ENCODE measurements around the gene UPB1. TPM values are rescaled to one million over a fixed set of nuclear protein-coding genes. Genes with fewer than 3 reads are reported as not detected.

UPB1 gene
- total RNA-seq, 2 experiments from 2014 or later = 0.08 TPM; not detected in 1

DNA sequence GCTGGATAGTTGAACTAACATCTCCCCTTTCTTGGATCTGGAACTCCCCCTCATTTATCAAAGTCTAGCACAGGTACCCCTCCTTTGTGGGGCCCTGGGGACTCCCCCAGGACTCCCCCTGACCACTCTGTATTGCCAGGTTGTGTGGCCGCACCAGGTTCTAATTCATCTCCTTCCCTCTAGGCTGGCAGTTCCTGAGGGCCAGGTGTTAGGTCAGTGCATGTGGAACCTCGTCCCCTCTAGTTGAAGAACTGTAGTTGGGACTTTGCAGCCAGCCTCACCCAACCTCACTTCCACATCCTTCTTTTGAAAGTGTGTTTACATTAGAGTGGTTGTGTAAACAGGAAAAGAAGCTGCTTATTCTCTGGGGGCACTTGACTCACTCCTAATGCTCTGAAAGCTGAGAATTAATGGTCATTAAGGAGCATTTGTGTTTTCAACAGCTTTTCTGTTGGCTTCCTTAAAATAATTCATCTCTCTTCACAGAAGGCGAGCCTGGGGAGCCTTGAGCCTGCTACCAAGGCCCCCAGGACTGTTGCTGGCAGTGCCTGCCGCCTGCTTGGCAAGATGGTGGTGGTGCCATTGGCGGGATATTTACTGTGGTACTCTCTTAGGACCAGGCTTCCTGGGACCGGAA is 11.8 kb downstream of the UPB1 start:
- peaks cover 9% of the 10 kb centered on the region for H3K27me3 Mint-ChIP-seq
- H3K27ac Mint-ChIP-seq = no peak overlapping the region
- no peak for DNase-seq
- no peaks in the 10 kb centered on the region for H3K9me3 Mint-ChIP-seq
- H3K36me3 Mint-ChIP-seq = no peaks in the 10 kb centered on the region
- H3K4me1 Mint-ChIP-seq = peaks cover 16% of the 10 kb centered on the region
- no peak overlapping the region for H3K4me3 Mint-ChIP-seq

DNA sequence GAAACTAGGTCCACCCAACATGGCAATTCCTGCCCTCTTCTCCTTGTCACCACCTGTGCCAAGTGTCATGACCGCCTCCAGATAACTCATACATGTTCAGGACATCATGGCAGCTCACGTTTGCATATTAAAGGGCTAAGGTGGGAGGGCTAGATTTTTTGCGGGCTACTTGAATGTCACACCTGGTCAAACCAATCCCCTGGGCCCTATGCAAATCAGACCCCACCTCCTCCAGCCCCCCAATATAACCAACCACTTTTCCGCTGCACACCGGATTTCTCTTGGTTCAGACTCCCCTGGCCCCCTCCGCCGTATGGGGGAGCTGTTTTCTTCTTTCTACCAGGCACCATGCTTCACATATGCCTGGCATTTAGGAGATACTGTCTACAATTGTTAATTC is 12.6 kb downstream of the UPB1 start:
- DNase-seq = no peak
- H3K27ac Mint-ChIP-seq = no peak overlapping the region
- no peaks in the 10 kb centered on the region for H3K36me3 Mint-ChIP-seq

DNA sequence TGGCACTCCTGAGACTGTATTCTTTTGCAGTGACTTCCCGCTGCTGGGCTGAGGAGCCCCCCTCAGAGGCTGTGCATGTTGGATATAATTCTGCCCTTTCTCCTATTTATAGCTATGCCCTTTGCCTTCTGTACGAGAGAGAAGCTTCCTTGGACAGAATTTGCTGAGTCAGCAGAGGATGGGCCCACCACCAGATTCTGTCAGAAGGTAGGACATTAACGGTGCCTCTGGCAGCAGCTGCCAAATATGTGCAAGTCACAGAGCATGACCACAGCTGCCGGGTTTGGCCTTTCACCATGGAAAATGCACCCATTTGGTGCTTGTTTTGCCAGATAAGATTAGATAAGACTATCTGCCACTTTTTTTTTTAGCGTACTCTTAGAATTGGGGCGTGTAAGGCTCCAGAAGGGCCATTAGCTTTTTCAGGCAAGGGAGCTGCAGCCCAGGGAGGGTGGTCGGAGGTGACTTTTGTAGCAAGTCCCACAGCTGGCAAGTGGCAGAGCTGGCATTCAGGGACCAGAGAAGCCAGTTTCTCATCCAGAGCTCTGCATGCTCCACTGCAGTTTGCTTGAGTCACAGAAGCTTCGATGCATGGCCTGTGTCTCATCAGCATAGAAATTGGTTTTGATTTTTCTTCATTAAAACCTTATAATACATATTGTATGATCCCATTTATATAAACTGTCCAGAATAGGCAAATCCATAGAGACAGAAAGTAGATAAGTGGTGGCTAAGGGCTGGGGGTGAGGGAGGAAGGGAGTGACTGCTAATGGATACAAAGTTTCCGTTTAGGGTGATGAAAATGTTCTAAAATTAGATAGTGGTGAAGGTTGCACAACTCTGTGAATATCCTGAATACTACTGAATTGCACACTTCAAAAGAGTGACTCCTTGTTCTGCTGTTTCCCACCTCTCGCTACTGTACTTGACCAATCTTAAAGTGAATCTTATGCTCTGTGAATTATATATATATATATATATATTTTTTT is 15.8 kb downstream of the UPB1 start:
- peaks cover 13% of the 10 kb centered on the region for H3K4me1 Mint-ChIP-seq
- peaks cover 3% of the 10 kb centered on the region for H3K27me3 Mint-ChIP-seq
- H3K9me3 Mint-ChIP-seq = no peaks in the 10 kb centered on the region
- H3K27ac Mint-ChIP-seq = no peak overlapping the region
- no peak for DNase-seq
- H3K4me3 Mint-ChIP-seq = no peak overlapping the region
- no peaks in the 10 kb centered on the region for H3K36me3 Mint-ChIP-seq

More for the DNA sequence above, 12.6 kb downstream of the UPB1 start:
- Mint-ChIP-seq H3K9me3 (no peaks in the 10 kb centered on the region), H3K27me3 (peaks cover 3% of the 10 kb centered on the region), H3K4me1 (peaks cover 19% of the 10 kb centered on the region), H3K4me3 (no peak overlapping the region)

DNA sequence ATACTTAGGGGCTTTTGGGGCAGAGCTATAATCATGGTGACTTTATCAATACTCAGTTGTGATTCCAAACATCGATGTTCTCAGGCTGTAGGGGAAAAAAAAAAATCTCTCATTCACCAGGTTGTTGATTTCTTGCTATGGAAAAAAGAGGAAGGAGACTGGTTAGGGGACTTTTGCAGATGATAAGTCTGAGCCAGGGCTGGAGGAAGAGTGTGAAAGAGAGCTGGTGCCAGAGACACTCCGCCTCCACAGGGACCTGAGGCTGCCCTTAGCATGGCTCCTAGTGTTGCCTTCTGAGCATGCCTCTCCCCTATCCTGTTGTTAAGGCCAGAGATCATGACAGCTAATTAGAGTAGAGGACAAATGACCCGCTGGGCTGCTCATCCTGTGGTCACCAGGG is 16.9 kb downstream of the UPB1 start:
- Mint-ChIP-seq H3K4me3 (no peak overlapping the region), H3K27ac (no peak overlapping the region), H3K9me3 (no peaks in the 10 kb centered on the region), H3K4me1 (peaks cover 13% of the 10 kb centered on the region), H3K36me3 (no peaks in the 10 kb centered on the region), H3K27me3 (peaks cover 3% of the 10 kb centered on the region)
- no peak for DNase-seq

DNA sequence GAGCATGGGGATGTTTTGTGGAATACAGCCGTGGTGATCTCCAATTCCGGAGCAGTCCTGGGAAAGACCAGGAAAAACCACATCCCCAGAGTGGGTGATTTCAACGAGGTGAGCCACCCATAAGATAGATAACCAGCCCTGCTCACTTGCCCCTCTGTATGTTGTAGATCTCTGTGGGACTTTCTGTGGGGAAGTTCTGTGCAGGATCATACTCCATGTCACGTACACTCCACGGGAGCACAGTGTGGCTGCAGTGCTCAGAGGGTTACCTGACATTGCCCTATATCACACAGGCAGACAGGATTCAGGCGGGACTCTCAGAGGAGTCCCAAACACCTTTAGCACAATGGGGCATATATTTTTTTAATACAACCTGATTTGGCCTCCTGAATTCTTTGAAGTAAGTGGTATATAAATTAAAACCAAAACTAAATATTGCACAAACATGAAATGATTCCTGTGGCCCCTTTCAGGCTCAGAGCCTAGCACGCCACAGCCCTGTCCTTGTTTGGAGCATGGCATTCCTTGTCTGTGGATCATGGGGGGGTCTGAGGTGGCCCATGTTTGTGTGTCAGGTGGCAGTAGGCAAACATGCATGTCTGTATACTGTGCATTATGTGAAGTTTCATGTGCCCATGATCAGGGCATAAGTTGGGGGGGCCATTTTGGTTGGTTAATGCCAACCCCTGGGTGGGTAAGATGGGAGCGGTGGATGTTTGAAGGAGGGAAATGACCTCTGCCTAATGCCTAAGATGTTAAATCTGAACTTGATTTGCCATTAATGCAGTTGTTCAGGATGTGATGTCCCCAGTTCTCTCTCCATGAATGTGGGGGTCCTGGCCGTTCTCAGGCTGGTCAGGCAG is 18.5 kb downstream of the UPB1 start:
- Mint-ChIP-seq H3K27ac (no peak overlapping the region), H3K4me1 (peaks cover 13% of the 10 kb centered on the region), H3K36me3 (no peaks in the 10 kb centered on the region), H3K4me3 (no peak overlapping the region), H3K9me3 (no peaks in the 10 kb centered on the region), H3K27me3 (peaks cover 12% of the 10 kb centered on the region)
- DNase-seq = no peak

DNA sequence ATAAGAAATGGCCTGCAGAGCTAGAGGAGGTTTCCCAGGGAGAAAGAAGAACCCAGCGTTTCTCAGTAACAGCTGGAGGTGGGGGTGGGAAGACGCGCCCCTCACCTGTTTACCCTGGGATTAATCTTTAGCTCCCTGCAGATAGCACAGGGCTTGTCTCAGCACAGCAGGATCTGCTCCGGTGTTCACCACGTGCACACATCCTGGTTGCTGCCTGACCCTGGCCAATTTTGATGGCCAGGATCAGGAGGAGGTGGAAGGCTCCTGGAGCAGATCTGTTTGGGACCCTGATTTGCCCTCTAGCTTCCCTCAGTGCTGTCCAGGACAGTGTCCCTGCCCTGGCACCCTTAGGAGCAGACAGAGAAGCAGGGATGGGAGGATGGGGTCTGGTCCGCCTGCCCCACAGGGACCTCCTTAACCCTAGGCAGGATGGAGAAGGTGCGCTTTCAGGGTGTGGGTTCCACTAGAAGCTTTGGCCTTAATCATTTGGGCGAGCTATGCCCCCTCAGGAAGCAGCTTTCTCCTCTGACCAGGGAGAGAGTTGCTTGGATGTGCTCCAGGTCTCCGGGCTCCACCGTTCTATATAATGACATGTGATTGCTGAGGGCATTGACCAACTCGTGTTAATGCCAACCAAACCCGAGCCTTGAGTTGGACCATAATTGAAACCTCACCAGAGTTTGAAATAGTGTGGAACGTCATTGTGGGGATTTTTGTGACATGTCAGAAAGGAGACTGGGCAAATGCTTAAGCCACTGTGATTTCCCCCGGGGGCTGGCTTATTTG is 19.3 kb downstream of the UPB1 start:
- no peak for DNase-seq
- H3K4me3 Mint-ChIP-seq = no peak overlapping the region
- H3K27me3 Mint-ChIP-seq = peaks cover 12% of the 10 kb centered on the region
- H3K4me1 Mint-ChIP-seq = peaks cover 13% of the 10 kb centered on the region
- no peak overlapping the region for H3K27ac Mint-ChIP-seq
- H3K9me3 Mint-ChIP-seq = no peaks in the 10 kb centered on the region
- no peaks in the 10 kb centered on the region for H3K36me3 Mint-ChIP-seq

DNA sequence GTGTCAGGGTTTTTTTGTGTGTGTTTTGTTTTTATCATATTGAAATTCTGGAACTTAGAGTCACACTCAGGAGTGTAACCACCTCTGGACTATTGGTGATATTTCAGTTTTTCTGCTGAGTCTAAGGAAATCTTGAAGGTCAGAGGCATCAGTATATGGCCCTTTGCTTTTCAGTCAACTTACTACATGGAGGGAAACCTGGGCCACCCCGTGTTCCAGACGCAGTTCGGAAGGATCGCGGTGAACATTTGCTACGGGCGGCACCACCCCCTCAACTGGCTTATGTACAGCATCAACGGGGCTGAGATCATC is 19.9 kb downstream of the UPB1 start:
- peaks cover 12% of the 10 kb centered on the region for H3K27me3 Mint-ChIP-seq
- no peaks in the 10 kb centered on the region for H3K9me3 Mint-ChIP-seq
- no peak overlapping the region for H3K27ac Mint-ChIP-seq
- DNase-seq = no peak
- no peak overlapping the region for H3K4me3 Mint-ChIP-seq
- no peaks in the 10 kb centered on the region for H3K36me3 Mint-ChIP-seq
- peaks cover 13% of the 10 kb centered on the region for H3K4me1 Mint-ChIP-seq

DNA sequence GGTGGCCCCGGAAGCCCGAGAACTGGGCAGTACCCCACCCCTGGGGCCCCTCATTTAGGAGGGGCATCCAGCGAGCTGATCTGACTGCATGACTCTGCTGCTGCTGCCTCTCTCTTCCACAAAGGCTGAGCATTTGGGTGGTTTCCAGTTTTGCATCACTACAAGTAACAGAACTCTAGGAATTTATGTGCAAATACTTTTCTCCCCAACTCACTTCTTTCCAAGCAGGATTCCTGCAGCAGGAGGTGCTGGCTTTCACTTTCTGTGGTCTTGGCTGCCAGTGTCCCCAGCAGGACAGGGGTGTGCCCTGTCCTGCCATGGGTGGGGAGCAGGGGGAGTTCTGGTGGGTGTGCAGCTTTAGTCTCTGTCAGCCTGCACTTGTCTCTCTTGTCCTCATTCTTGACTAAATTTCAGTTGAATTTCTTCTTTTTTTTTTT is 21.2 kb downstream of the UPB1 start:
- H3K27me3 Mint-ChIP-seq = peaks cover 9% of the 10 kb centered on the region
- H3K4me3 Mint-ChIP-seq = no peak overlapping the region
- H3K9me3 Mint-ChIP-seq = no peaks in the 10 kb centered on the region
- H3K36me3 Mint-ChIP-seq = no peaks in the 10 kb centered on the region
- DNase-seq = no peak
- no peak overlapping the region for H3K27ac Mint-ChIP-seq
- peaks cover 7% of the 10 kb centered on the region for H3K4me1 Mint-ChIP-seq

DNA sequence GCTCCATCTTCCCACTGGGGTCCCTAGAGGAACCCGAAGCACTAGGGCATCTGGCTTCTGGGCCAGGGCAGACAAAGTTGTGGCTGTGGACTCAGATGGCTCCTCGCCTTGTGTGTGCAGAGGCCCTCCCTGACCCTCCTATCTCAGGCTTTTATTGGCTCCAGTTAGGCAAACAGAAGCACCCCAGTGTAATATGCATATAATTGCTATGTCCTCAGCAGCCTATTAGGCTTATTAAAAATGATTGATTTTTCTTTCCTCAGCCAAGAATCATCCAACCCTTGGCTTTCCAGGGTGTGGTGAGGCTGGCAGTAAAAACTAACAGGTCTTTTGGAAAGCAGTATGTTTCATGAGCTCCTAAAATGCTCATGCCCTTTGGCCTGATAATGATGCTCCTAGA is 22.3 kb downstream of the UPB1 start:
- no peaks in the 10 kb centered on the region for H3K36me3 Mint-ChIP-seq
- H3K27me3 Mint-ChIP-seq = peaks cover 9% of the 10 kb centered on the region
- H3K27ac Mint-ChIP-seq = no peak overlapping the region
- no peak overlapping the region for H3K4me3 Mint-ChIP-seq
- H3K9me3 Mint-ChIP-seq = no peaks in the 10 kb centered on the region
- H3K4me1 Mint-ChIP-seq = peaks cover 6% of the 10 kb centered on the region
- DNase-seq = no peak

DNA sequence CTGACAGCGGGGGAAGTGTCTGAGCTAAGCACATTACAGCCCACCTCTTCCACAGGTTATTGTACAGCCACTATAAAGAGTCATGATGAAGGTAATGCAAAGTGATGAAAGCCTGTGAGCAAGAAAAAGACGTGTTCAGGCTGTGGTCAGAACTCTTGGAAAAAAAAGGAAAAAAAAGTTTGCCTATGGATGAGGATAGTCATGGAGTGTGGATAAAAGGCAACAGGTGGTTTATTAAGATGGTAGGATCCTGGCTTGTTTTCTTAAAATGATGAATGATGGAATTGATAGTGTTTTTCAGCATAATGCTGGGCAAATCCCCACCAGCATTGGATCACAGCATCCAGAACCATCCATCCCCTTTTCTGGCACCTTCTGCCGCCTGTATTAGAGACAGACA is 23.1 kb downstream of the UPB1 start:
- no peak overlapping the region for H3K4me3 Mint-ChIP-seq
- H3K27me3 Mint-ChIP-seq = peaks cover 9% of the 10 kb centered on the region
- no peak overlapping the region for H3K27ac Mint-ChIP-seq
- DNase-seq = no peak
- no peaks in the 10 kb centered on the region for H3K9me3 Mint-ChIP-seq
- peaks cover 6% of the 10 kb centered on the region for H3K4me1 Mint-ChIP-seq
- H3K36me3 Mint-ChIP-seq = no peaks in the 10 kb centered on the region

DNA sequence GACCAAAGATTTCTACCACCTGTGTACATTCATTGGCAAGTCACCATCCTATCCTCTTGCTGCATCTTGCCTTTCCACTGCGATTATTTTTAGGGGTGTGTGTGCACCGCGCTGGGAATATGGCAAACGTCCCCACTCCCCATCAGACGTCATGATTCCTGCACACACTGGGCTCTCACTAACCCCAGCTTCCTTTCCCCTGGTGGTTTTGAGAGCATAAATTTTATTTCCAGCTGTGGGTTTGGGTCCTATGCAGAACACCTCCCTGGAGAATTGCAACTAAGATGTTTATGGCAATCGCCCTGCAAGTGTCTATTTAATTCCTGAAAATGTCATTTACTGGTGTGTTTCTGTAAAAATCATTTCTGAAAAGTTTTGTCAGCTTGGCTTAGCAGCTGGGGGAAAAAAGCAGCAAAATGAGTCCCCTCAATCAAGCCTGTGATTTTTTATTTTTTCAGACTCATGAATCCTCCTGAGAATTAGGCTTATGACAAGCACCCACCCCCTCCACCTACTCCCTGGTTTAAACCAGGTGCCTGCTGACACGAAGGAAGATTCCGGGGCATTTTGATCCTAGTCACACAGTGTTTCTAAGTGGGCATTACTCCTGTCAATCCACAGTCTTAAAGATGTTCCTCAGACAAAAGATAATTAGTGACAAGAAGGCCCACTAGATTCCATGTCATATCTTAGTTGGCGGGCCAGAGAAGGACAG is 23.8 kb downstream of the UPB1 start:
- peaks cover 9% of the 10 kb centered on the region for H3K27me3 Mint-ChIP-seq
- no peaks in the 10 kb centered on the region for H3K36me3 Mint-ChIP-seq
- no peaks in the 10 kb centered on the region for H3K9me3 Mint-ChIP-seq
- no peak overlapping the region for H3K4me3 Mint-ChIP-seq
- DNase-seq = no peak
- H3K4me1 Mint-ChIP-seq = peaks cover 6% of the 10 kb centered on the region
- H3K27ac Mint-ChIP-seq = no peak overlapping the region

DNA sequence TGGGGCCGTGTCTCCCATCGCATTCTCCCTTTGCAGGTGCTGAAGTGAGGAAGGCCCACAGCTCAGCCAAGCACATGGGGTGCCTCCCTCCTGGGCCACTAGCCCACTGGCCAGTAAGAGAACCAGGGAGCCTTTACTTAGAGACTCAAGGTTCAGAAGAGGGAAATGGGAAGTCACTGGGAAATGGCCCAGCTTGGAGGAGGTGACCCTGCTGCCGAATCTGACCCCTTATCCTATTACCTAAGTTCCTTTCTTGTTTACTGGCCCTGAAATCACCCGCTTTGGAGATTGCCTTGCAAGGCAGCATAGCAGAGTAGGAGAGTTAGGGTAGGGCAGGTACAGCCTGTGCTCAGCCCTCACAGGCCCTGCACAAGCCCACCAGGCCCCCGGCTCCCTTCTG is 24.4 kb downstream of the UPB1 start:
- Mint-ChIP-seq H3K9me3 (no peaks in the 10 kb centered on the region), H3K27ac (no peak overlapping the region), H3K36me3 (no peaks in the 10 kb centered on the region), H3K27me3 (peaks cover 9% of the 10 kb centered on the region), H3K4me3 (no peak overlapping the region), H3K4me1 (peaks cover 6% of the 10 kb centered on the region)
- DNase-seq = no peak

DNA sequence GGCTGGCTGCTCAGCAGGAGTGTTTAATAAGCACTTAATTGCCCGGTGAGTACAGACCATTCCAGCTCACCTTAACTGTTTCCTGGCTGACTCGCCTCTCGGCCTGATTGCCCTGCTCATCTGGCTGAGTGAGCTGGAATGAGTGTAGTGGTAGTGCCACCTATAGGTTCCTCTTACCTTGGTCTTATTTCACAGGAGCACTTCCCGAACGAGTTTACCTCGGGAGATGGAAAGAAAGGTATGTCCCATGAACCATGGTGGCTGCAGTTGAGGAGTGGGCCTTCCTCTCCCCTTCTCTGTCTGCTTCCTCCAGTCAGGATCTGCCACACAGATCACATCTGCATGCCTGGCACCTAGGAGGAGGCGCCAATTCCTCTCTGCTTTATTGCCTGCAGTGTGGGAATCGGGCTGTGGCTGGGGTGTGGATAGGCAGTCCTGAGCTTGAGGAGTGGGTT is 26.7 kb downstream of the UPB1 start:
- no peaks in the 10 kb centered on the region for H3K36me3 Mint-ChIP-seq
- peak; percentile 22 for DNase-seq

DNA sequence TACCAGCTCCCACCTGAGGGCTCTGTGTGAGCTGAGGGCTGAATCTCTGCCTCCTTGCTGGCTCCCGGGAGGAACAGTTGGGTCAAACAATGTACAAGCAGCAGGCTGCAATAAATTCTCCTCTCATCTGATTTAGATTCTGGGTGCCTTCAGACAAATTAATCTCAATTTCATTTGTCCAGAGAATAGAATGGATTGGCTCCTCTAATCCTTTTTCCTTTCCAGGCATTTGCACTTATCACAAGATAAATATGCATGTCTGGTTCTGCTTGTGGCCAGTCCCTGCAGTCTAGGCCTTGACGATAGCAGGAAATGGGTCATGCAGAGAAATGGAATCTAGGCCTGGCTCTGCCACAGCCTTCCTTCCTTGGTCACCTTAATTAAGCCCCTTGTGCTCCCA is 28.7 kb downstream of the UPB1 start:
- Mint-ChIP-seq H3K4me1 (peaks cover 14% of the 10 kb centered on the region), H3K9me3 (no peaks in the 10 kb centered on the region), H3K4me3 (no peak overlapping the region), H3K36me3 (no peaks in the 10 kb centered on the region), H3K27ac (no peak overlapping the region), H3K27me3 (no peaks in the 10 kb centered on the region)
- no peak for DNase-seq

More for the DNA sequence above, 26.7 kb downstream of the UPB1 start:
- Mint-ChIP-seq H3K9me3 (no peaks in the 10 kb centered on the region), H3K4me3 (no peak overlapping the region), H3K27me3 (peaks cover 9% of the 10 kb centered on the region), H3K27ac (no peak overlapping the region), H3K4me1 (peaks cover 14% of the 10 kb centered on the region)
